GM12892 (cell line): Measurements from ENCODE around the gene ARL3.
A peak's percentile ranks its signal among the peaks of the same experiment; 100 is the strongest.

ENCODE experiments used
- DNase-seq: peaks from one replicate; pipeline ENCODE4 v3.0.0; 2011; ENCODE audit not compliant: insufficient read length
- FAIRE-seq: peaks from 2 replicates; lab custom pipeline; 2011; peaks lifted over from hg19 to GRCh38; lab: Jason Lieb, UNC
- POLR2A ChIP-seq: IDR thresholded peaks from 2 replicates; pipeline ENCODE4 v1.6.1; 2011; ENCODE audit warnings: low read depth, low read length, control low read depth
- POLR2AphosphoS5 ChIP-seq: IDR thresholded peaks from 2 replicates; pipeline ENCODE4 v1.6.1; 2011; ENCODE audit warnings: low read depth, low read length, control low read depth
- TAF1 ChIP-seq: IDR thresholded peaks from 2 replicates; pipeline ENCODE4 v1.6.1; 2011; ENCODE audit warnings: low read depth, mild to moderate bottlenecking, control low read depth, low read length, borderline replicate concordance

ARL3 gene

DNA sequence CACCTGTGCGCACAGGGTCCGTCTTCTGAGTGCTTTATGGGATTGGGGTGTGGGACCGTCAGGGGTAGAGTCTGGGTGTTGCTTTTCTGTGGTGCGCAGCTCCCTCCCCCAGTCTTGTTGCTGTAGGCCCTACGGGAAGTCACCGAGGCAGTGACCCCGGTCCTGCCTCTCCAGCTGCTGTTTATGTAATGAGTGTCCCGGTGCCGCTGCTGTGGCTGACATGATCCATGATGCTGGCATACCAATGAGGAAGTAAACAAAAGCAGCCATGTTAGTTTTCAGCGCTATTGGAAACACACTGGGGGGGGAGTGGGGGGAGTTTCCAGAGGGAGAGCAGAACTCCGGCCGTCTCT, 68.8 kb downstream of the ARL3 start:
- DNase-seq (no peak), FAIRE-seq (no peak)

DNA sequence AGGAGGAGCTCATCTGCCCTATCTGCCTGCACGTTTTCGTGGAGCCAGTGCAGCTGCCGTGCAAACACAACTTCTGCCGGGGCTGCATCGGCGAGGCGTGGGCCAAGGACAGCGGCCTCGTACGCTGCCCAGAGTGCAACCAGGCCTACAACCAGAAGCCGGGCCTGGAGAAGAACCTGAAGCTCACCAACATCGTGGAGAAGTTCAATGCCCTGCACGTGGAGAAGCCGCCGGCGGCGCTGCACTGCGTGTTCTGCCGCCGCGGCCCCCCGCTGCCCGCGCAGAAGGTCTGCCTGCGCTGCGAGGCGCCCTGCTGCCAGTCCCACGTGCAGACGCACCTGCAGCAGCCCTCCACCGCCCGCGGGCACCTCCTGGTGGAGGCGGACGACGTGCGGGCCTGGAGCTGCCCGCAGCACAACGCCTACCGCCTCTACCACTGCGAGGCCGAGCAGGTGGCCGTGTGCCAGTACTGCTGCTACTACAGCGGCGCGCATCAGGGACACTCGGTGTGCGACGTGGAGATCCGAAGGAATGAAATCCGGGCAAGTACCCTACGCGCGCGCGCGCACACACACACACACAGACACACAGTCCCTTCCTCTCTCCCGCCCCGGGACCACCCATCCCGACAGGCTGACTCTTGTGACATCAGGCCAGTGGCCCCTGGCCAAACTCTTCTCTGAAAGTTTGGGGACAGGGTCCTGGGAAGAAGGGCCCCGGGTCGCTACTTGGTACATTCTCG, 69.4 kb downstream of the ARL3 start:
- FAIRE-seq (peak; percentile 87), DNase-seq (no peak)
- TF ChIP-seq POLR2A: peak; percentile 68; the same call in 1 of the 2 replicates
- no peak for TF ChIP-seq TAF1
- TF ChIP-seq POLR2AphosphoS5: peak; percentile 66

More for the DNA sequence above, 68.8 kb downstream of the ARL3 start:
- TF ChIP-seq POLR2AphosphoS5 (no peak), POLR2A (peak; percentile 29; the same call in 1 of the 2 replicates), TAF1 (no peak)

DNA sequence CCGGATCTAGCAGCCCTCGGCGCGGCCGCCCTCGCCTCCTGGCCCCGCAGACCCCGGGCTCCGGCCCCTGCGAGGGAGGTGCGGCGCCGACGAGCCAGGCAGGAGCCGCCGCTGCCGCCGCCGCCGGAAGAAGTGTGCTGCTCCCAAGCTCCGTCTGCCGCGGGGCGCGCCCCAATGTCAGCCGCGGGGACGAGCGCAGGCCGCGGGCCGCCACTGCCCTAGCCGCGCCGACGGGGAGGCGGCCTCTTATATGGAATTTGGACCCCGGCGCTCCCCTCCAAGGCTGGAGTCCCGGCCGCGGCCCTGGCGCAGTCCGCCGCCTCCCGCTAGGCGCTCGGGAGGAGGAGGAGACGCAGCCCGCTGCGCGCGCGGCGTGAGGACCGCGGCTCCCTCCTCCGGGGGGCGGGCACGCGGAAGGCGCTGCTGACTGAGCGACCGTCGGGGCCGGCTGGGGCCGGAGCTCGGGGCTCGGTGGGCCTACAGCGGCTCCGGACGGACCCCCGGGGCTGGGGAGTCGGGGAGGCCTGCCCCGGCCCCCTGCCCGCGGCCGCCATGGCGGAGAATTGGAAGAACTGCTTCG, 70.0 kb downstream of the ARL3 start, which contains the start of gene TRIM8:
TRIM8 (plus strand) TSS at position 414 of the 580 bp plus-strand sequence; CDS start at position 553, 139 bp downstream.
- TF ChIP-seq POLR2AphosphoS5 (no peak), POLR2A (no peak), TAF1 (no peak)
- DNase-seq (no peak), FAIRE-seq (peak; percentile 51)

DNA sequence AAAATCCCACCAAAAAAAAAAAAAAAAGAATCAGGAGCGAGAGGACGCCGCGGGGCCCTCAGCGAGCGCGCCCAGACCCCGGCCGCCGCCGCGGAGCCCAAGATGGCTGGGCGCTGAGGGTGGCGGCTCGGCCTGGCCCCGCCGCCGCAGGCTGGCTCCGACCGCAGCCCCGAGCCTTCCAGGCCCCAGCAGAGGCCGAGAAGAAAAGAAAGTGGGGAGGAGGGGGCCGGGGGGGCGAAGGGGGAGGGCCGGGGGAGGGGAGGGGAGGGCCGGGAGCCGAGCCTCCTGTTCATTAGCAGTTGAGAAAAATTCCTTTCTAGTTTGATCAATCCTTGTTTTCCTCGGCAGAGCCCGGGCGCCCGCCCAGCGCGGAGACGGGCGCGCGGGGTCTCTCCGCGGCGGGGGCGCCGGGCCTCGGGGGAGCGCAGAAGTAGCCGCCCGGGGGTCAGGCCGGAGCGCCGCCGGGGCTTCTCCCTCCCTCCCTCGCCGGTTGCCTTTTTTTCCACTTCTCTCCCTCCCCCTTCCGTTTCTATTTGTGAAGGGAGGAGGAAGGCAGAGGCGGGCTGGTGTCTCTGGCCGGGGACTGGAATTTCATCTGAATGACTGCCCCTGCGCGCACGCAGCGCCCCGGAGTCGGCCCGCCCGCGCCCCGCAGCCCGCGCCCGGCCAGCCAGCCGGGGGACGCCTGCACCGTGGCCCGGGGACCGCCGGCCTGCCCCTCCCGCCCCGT, 70.7 kb downstream of the ARL3 start:
- TF ChIP-seq TAF1 (no peak), POLR2AphosphoS5 (no peak), POLR2A (no peak; the same call in 1 of the 2 replicates)
- DNase-seq: no peak
- peak; percentile 60 for FAIRE-seq

DNA sequence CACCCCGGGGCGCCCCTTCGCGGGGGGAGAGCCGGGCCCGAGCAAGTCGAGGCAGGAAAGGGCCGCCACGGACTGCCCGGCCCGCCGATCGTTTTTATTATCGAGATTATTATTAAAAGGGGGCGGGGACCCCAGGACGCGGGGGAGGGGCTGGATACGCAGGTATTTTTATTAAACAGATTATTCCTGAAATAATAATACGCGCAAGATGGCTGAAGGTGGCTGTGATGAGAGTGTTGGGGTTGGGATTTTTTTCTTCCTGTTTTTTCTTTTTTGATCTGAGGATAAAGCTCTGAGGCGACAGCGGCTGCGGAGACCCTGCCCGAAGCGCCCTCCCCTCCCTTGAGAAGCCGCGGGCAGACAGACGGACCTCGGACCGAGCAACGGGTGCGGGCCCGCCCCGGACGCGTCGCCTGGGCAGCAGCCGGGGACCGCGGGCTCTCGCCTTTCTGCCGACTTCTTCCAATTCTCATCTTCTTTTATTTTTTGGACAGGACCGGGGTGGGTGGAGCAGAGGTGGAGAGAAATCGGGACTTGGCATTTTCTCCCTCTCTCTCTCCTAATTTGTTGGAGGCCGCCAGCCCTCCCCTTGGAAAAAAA, 71.4 kb downstream of the ARL3 start:
- TF ChIP-seq POLR2A (no peak), TAF1 (no peak), POLR2AphosphoS5 (no peak)
- FAIRE-seq (no peak), DNase-seq (no peak)

DNA sequence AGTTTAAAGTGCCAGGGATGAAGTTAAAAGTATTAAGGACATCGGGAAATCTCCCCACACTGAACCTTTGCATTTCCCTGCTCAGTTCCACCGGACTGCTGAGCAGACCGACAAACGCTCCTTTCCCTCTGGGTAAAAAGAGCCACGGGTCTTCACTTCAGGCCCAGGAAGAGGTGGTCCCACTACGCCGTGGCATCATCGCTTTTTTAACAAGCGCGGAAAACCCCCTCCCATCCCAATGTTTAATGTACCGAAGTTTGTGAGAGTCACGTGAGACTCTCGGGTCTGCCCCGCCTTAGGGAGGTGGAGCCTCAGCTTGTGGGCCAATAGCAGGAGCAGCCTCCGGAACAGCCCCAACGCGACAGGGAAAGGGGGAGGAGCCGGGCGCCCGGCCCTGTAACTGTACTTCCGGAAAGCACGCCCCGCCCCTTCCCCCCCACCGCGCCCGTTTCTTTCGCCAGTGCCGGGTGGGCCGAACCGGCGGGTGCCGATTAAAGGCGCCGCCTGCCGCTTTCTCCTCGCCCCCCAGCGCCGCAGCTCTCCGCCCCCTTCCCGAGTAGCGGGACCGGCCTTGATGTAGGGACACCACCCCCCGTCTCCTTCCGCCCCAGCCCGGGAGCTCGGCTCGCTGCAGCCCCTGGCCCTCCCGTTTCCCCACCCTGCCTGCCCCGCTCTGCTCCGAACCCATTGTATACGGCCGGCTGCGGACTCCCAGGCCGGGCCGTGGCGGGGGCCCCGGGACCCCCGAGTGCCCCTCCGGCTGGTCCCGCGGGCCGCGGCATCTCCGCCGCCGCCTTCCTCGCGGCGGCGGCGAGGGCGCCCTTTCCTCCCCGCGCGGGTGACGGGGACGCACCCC, 72.1 kb downstream of the ARL3 start:
- FAIRE-seq (peak; percentile 96), DNase-seq (peak; percentile 77)
- peak; percentile 73 for TF ChIP-seq POLR2A
- TF ChIP-seq POLR2AphosphoS5: no peak; the same call in none of the 2 replicates

DNA sequence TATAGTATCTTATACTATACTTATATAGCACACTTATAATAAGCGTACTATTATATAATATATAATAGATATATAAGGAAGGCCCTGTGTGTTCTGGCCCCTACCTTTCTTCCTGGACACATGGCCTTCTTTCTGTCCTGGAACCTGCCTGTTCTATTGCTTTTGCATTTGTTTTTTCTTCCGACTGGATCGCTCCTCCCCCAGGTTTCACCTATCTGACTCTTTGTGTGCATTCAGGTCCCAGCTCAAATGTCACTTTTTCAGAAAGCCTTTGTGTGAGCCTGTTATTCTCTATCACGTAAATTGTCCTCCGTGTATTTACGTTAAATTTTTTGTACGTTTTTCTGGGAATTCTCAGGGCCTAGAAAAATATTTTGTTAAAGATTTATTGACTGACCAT, 72.8 kb downstream of the ARL3 start:
- no peak for FAIRE-seq
- TF ChIP-seq POLR2AphosphoS5 (no peak), POLR2A (no peak), TAF1 (no peak)
- DNase-seq: no peak

DNA sequence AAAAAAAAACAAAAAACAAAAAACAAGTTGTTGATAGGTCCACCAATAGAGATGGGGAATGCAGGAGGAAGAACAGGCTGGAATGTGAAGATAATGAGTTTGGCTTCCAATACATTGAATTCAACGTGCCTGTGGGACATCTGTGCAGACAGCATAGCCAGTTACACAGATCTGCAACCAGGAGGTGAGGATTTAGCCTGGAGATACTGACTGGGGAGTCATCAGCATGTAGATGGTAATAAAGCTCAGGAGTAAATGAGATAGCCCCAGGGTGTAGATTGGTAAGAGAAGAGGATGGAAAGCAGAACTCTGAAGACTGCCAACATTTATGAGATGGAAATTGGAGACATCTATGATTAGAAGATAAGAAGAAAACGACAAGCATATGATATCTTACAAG, 74.7 kb downstream of the ARL3 start:
- no peak for FAIRE-seq

DNA sequence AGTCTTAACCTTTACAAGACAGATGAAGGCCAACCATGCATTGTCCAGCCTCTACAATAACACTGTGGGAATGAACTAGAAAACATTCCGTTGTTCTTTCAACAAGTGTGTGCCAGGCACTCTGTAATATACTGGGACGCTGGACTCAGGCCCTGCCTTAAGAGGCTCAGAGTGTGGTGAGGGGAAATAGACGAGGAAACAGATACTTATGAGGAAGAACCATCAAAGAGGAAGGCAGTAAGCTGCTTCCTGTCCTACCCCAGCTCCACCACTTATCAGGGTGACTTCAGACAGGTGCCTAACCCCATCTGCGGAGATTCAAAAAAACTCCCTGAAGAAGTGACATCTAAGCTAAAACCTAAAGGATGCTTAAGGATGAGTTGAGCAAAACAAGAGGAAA, 78.8 kb downstream of the ARL3 start:
- FAIRE-seq (peak; percentile 24), DNase-seq (no peak)
- TF ChIP-seq POLR2A: no peak
- no peak for TF ChIP-seq TAF1
- no peak for TF ChIP-seq POLR2AphosphoS5

More for the DNA sequence above, 74.7 kb downstream of the ARL3 start:
- TF ChIP-seq POLR2AphosphoS5: no peak
- TF ChIP-seq TAF1: no peak
- no peak for TF ChIP-seq POLR2A
- no peak for DNase-seq

DNA sequence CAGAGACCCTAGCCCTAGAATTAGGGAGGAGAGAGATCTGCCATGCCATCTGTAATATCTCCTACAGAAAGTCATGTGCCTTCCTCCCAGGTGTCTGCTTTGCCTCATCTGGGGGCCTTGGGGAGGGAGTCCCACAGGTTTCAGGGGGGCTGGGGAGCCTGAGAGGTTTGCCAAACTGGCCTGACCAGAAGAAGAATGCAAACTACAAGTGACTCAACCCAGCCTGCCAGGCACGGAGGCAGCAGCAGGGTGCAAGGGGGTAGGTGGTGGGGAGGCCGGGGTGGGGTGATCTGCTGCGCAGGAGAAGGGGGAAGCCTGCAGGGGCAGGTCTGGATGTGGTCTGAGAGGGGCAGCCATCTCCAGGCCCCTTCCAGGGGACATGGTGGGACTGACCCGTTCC, 79.5 kb downstream of the ARL3 start:
- FAIRE-seq: no peak
- TF ChIP-seq POLR2AphosphoS5: no peak
- no peak for TF ChIP-seq POLR2A
- no peak for TF ChIP-seq TAF1
- DNase-seq: no peak

DNA sequence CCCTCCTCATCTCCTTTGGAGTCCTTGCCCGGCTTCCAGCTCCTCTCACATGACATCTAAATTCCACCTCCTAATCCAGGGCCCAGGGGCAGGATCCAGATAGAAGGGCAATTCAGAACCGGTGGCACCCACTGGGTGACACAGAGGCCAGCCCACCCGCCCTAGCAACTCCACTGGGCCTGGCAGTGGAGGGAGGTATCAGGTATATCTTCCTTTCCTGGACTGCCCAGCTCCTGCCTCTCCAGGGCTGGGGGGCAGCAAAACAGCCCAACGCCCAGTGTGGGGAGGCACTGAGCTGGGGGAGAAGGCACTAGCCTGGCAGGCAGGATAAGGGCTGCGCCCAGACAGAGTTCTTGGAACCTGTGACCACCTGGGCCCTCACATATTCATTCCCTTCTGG, 80.3 kb downstream of the ARL3 start:
- no peak for DNase-seq
- no peak for TF ChIP-seq POLR2AphosphoS5
- TF ChIP-seq POLR2A: no peak
- TF ChIP-seq TAF1: no peak
- FAIRE-seq: no peak
